Activated CD4-positive, alpha-beta memory T cell treated with anti-CD3 and anti-CD28 coated beads for 36 hours (primary cell): ENCODE results near the gene MYT1. TPM values are rescaled to one million over a fixed set of nuclear protein-coding genes. Genes with fewer than 3 reads are reported as not detected.
"Not testable (repeated sequence)": the region's sequence is repeated elsewhere in the genome, so short reads cannot be mapped to it uniquely, and the experiment has no call there.

Source experiments
- CTCF ChIA-PET: fragments of 350-600 bp; sonication (Branson Sonifier 250); formaldehyde crosslinking; loops from one replicate; lab custom pipeline; 2021; ENCODE audit warnings: antibody characterized with exemption, inconsistent platforms; lab: Charles Lee
- POLR2A ChIA-PET: fragments of 350-600 bp; sonication (Branson Sonifier 250); formaldehyde crosslinking; loops from one replicate; lab custom pipeline; 2021; ENCODE audit warnings: antibody characterized with exemption; lab: Charles Lee
- DNase-seq: peaks from one replicate; pipeline ENCODE4 v3.0.0-alpha.2; 2020
- H3K27ac Mint-ChIP-seq: one replicate; pipeline ENCODE4 v1.8.0; 2021; ENCODE audit warnings: mixed read lengths
- H3K27me3 Mint-ChIP-seq: one replicate; pipeline ENCODE4 v1.8.0; 2021; ENCODE audit warnings: mixed read lengths
- H3K36me3 Mint-ChIP-seq: one replicate; pipeline ENCODE4 v1.8.0; 2021; ENCODE audit warnings: mixed read lengths
- H3K4me1 Mint-ChIP-seq: one replicate; pipeline ENCODE4 v1.8.0; 2021; ENCODE audit warnings: low read depth, mixed read lengths
- H3K4me3 Mint-ChIP-seq: one replicate; pipeline ENCODE4 v1.8.0; 2021; ENCODE audit warnings: mild to moderate bottlenecking, mixed read lengths
- H3K9me3 Mint-ChIP-seq: one replicate; pipeline ENCODE4 v1.8.0; 2021; ENCODE audit warnings: mixed read lengths
- intact Hi-C: fragments of 100-400 bp; cut with micrococcal nuclease; formaldehyde crosslinking; loops from one replicate; pipeline ENCODE4 v1.15.1; 2023
- total RNA-seq, 2 experiments: library from RNA; stranded (reverse); gene quantifications; one replicate each; pipeline ENCODE4 v1.2.3, GENCODE V29; 2021

MYT1 gene
- total RNA-seq, 2 experiments from 2014 or later: not detected

DNA sequence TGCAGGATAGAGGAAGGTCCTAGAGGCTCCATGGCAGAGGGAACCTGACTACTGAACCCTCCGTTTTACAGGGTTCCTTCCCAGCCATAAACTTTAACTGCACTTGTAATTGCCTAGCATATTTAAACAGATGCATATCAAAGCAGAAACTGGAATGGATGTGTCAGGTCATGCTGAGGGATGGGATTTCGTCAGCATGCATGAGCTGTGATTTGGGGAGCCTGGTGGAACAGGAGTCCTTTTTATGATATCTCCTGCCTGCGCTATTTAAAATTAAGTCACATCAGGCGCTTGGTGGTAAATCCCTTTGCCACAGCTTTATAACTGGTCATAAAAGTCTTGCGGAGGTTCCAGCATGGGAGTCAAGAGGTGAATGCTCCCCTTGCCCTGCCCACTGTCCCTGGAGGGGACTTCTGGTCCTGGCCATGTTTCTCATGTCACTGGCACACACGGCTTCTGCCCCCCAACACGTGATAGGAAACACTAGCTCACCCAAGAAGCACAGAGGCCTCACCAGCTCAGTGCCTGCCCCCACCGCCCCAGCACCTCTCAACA, 65.3 kb downstream of the MYT1 start:
- intact Hi-C loops: no loop called here
- no peaks in the 10 kb centered on the region for H3K27me3 Mint-ChIP-seq

DNA sequence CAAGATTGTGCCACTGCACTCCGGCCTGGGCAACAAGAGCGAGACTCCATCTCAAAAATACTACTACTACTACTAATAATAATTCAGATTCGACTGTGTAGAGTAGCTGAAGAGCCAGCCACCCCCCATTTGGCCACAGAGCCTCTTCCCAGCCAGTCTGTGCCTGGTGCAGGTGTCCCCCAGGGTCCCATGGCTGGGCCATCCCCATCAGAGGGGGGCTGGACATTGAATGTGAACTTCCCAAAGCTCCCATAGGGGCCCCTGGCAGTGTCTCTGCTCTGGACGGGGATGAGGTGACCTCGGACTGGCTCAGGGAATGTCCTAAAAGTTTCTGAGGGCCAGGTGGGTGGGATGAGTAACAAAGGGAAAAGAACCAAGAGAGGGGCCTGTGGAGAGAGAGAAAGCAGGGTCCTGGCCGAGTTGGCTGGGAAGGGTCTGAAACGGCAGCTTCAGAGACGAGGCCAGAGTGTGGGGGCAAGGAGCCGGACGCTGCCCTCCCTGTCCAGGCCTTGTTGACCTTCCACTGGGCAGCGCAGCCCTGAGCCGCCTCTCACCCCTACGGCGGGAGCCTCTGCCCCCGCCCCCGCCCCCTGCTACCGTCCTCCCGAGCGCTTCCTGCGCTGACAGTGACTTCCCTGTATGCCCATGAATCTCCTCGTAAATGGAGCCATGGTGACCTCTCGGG, 66.4 kb downstream of the MYT1 start:
- intact Hi-C loops: no loop called here
- H3K27ac Mint-ChIP-seq: no peak overlapping the region
- H3K27me3 Mint-ChIP-seq: no peaks in the 10 kb centered on the region
- no peak overlapping the region for H3K4me3 Mint-ChIP-seq
- H3K4me1 Mint-ChIP-seq: peaks cover 29% of the 10 kb centered on the region
- no peaks in the 10 kb centered on the region for H3K36me3 Mint-ChIP-seq
- DNase-seq: no peak
- no peaks in the 10 kb centered on the region for H3K9me3 Mint-ChIP-seq
- ChIA-PET CTCF (no interaction called here), POLR2A (no interaction called here)

More for the DNA sequence above, 65.3 kb downstream of the MYT1 start:
- Mint-ChIP-seq H3K27ac (no peak overlapping the region), H3K36me3 (no peaks in the 10 kb centered on the region), H3K9me3 (no peaks in the 10 kb centered on the region), H3K4me1 (peaks cover 34% of the 10 kb centered on the region), H3K4me3 (no peak overlapping the region)
- ChIA-PET CTCF (no interaction called here), POLR2A (no interaction called here)
- no peak for DNase-seq

DNA sequence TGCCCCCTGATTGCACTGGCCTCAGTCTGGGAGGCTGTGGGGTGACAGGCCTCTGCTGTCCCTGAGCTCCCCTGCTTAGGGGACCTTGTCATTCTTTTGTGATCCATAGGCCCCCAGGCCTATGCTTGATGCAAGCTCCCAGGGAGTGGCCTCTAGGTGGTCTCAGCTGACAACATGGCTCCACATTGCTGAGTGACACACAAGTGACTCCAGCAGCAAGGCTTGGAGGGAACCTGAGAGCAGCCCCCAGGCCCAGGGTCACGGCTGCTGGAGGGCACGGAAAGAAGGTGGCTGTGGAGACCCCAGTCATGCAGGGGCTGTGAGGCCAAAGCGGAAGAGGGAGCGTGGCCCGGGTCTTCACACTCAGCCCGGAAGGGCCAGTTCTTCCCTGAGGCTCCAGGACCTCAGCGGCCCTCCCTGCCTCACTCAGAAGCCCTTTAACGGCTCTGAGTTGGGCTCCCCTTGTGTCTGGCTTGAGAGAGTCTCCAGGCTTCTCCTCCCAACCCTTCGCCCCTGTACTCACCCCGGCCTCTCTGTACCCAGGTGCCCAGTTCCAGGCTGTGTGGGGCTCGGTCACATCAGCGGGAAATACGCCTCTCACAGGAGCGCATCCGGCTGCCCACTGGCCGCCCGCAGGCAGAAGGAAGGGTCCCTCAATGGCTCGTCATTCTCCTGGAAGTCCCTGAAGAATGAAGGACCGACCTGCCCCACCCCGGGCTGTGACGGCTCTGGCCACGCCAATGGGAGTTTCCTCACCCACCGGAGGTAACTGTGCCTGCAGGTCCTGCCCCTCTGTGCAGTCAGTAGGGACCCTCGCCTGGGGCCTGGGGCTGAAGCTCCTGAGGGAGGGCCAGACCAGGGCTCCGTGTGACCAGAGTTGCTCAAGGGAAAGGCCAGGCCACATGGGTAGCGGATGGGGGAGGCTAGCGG, 67.6 kb downstream of the MYT1 start:
- Mint-ChIP-seq H3K27me3 (no peaks in the 10 kb centered on the region), H3K36me3 (no peaks in the 10 kb centered on the region), H3K4me1 (peaks cover 19% of the 10 kb centered on the region), H3K27ac (no peak overlapping the region), H3K9me3 (no peaks in the 10 kb centered on the region), H3K4me3 (no peak overlapping the region)
- intact Hi-C loops: no loop called here
- ChIA-PET POLR2A (no interaction called here), CTCF (interaction anchor here (0.6 kb wide), 1 partner anchor 54 kb away, joined by 4 read pairs; no protein-coding TSS in a partner anchor)
- DNase-seq: no peak

DNA sequence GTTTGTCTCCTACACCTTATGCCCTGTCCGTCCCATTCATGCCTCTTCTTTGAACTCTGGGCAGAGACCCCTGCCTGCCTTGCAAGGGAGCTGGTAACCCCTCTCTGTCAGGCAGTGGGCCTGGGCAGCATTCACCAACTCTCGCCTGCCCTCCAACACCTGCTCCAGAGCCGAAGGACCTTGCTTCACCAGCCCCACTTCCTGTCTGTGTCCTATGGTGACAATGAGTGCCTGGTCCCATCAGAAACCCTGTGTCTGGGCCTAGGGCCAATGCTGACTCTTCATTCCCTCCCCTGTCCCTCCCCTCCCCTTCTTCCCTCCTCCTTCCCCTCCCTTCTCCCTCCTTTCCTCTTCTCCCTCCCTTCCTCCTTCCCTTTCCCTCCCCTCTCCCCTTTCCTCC, 68.5 kb downstream of the MYT1 start:
- no peak for DNase-seq
- no peaks in the 10 kb centered on the region for H3K36me3 Mint-ChIP-seq
- intact Hi-C loops: no loop called here
- H3K27me3 Mint-ChIP-seq: no peaks in the 10 kb centered on the region
- peaks cover 13% of the 10 kb centered on the region for H3K4me1 Mint-ChIP-seq
- CTCF ChIA-PET: no interaction called here
- POLR2A ChIA-PET: no interaction called here
- H3K27ac Mint-ChIP-seq: no peak overlapping the region
- no peak overlapping the region for H3K4me3 Mint-ChIP-seq
- H3K9me3 Mint-ChIP-seq: no peaks in the 10 kb centered on the region

DNA sequence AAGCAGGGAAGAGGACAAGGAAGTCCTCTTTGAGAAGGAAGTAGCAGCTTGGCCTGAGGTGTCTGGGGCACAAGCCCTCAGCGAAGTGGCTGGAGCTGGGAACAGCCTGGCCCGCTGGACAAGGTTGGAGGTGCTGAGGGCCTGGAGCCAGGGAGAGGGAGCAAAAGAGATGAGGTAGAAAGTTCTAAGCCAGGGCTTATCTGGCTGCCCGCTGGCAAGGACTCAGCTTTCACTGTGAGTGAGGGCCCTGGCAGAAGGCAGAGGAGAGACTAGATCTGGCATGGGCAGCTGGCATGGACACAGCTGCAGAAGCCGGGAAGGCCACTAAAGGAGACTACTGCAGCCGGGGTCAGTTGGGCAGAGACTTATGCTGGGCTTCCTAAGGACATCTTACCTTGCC, 69.5 kb downstream of the MYT1 start:
- ChIA-PET CTCF (no interaction called here), POLR2A (no interaction called here)
- peak overlapping the region; percentile 4 for H3K27ac Mint-ChIP-seq
- no peaks in the 10 kb centered on the region for H3K9me3 Mint-ChIP-seq
- H3K4me3 Mint-ChIP-seq: no peak overlapping the region
- H3K27me3 Mint-ChIP-seq: no peaks in the 10 kb centered on the region
- DNase-seq: no peak
- peaks cover 10% of the 10 kb centered on the region for H3K4me1 Mint-ChIP-seq
- intact Hi-C loops: no loop called here
- no peaks in the 10 kb centered on the region for H3K36me3 Mint-ChIP-seq

DNA sequence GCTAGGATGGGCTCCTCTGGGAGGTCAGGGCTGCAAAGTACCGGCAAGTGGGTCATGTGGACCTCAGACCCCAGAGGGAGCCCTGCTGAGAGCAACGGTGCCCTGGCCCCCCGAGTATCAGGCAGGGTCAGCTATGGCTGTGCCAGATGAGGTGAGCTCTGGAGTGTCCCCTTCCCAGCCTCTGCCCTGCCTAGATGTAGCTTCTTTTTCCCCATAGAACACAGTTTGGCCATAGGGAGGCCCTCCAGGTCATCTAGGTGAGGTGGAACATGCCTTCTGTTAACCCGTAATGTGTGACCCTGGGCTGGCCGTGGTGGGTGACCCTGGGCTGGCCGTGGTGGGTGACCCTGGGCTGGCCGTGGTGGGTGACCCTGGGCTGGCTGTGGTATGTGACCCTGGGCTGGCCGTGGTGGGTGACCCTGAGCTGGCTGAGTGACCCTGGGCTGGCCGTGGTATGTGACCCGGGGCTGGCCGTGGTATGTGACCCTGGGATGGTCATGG, 70.1 kb downstream of the MYT1 start:
- intact Hi-C loops: no loop called here
- no peak for DNase-seq
- ChIA-PET CTCF (no interaction called here), POLR2A (no interaction called here)
- Mint-ChIP-seq H3K27ac (no peak overlapping the region), H3K4me1 (peaks cover 10% of the 10 kb centered on the region), H3K27me3 (no peaks in the 10 kb centered on the region), H3K9me3 (no peaks in the 10 kb centered on the region), H3K4me3 (no peak overlapping the region), H3K36me3 (no peaks in the 10 kb centered on the region)

DNA sequence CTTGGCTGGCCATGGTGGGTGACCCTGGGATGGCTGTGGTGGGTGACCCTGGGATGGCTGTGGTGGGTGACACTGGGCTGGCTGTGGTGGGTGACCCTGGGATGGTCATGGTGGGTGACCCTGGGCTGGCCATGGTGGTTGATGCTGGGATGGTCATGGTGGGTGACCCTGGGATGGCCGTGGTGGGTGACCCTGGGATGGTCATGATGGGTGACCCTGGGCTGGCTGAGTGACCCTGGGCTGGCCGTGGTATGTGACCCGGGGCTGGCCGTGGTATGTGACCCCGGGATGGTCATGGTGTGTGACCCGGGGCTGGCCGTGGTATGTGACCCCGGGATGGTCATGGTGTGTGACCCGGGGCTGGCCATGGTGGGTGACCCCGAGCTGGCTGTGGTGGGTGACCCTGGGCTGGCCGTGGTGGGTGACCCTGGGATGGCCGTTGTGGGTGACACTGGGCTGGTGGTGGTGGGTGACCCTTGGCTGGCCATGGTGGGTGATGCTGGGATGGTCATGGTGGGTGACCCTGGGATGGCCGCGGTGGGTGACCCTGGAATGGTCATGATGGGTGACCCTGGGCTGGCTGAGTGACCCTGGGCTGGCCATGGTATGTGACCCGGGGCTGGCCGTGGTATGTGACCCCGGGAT, 70.8 kb downstream of the MYT1 start:
- POLR2A ChIA-PET, intact Hi-C loops, H3K4me3 Mint-ChIP-seq, H3K36me3 Mint-ChIP-seq, H3K27ac Mint-ChIP-seq, DNase-seq, H3K4me1 Mint-ChIP-seq, CTCF ChIA-PET, H3K27me3 Mint-ChIP-seq, H3K9me3 Mint-ChIP-seq: not testable (repeated sequence)

DNA sequence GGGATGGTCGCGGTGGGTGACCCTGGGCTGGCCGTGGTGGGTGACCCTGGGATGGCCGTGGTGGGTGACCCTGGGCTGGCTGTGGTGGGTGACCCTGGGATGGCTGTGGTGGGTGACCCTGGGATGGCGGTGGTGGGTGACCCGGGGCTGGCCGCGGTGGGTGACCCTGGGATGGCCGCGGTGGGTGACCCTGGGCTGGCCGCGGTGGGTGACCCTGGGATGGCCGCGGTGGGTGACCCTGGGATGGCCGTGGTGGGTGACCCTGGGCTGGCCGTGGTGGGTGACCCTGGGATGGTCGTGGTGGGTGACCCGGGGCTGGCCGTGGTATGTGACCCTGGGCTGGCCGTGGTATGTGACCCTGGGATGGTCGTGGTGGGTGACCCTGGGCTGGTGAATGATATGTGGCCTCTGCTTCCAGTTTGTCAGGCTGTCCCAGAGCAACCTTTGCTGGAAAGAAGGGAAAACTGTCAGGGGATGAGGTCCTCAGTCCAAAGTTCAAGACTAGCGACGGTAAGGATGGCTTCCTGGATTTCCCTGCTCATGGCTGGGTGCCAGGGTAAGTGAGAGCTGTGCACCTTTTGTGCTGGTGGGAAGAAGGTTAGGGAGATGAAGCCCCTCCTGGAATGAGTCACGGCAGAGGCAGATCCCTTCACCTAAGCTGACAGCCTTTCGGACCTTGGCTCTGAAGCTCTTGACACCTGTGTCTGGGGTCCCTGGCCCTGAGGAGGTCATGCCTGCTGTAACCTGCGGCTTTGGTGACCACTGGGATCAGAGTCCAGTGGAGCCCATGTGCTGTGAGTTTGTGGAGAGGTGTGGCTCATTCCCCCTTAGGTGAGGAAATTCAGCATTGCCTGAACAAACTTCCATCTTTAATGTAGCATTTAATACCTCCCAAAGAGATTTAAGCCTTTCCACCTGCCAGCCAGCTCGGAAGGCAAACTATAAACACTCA, 72.2 kb downstream of the MYT1 start:
- POLR2A ChIA-PET: no interaction called here
- CTCF ChIA-PET: no interaction called here
- no peak for DNase-seq
- intact Hi-C loops: no loop called here
- Mint-ChIP-seq H3K4me1 (peaks cover 7% of the 10 kb centered on the region), H3K27me3 (no peaks in the 10 kb centered on the region), H3K4me3 (no peak overlapping the region), H3K9me3 (no peaks in the 10 kb centered on the region), H3K27ac (no peak overlapping the region), H3K36me3 (no peaks in the 10 kb centered on the region)

DNA sequence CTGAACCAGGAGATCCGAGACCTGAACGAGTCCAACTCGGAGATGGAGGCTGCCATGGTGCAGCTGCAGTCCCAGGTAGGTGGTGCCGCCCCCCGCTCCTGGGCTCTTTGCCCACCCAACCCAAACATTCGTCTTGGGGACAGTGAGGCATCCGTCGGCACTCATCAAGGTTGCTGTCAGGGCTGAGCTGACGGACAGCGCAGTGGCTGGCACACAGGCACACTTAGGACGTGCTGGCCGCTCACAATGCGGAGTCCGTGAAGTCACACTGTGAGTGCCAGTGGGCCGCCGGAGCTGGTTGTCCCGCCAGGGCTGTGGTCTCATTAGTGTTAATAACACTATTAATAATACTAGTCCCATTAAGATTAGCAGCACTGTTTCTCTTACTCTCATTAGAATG, 73.1 kb downstream of the MYT1 start:
- H3K9me3 Mint-ChIP-seq: no peaks in the 10 kb centered on the region
- H3K27ac Mint-ChIP-seq: no peak overlapping the region
- no peaks in the 10 kb centered on the region for H3K36me3 Mint-ChIP-seq
- POLR2A ChIA-PET: no interaction called here
- peaks cover 7% of the 10 kb centered on the region for H3K4me1 Mint-ChIP-seq
- H3K27me3 Mint-ChIP-seq: peaks cover 1% of the 10 kb centered on the region
- H3K4me3 Mint-ChIP-seq: no peak overlapping the region
- intact Hi-C loops: no loop called here
- CTCF ChIA-PET: no interaction called here
- no peak for DNase-seq

DNA sequence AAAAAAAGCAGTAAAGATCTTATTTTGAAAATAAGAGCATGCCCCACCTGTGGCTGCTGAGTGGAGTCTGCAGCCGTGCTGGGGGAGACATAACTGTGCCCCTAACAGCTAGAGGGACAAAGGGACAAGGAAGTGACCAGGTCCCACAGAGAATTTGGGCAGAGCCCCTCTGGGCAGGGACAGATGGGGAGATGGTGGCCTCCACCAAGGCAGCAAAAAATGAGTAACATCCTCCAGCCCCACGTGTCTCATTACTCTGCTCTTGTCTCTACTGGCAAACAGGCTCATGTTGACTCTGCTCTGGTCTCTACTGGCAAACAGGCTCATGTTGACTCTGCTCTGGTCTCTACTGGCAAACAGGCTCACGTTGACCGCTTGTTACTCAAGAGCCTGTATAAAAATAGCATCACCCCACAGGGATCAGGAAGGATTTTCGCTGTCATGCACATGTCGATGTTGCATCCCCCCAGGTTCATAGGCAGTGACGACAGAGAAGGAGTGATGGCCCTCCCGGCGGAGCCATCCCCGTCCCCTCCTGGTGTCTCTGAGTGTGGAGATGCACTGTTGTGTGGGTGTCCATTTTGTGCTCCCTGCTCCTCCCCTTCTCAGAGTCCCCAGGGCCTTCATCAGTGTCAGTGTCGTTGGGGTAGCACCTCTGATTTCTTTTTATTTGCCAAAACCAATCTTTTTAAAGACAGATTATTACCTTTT, 74.0 kb downstream of the MYT1 start:
- H3K9me3 Mint-ChIP-seq: no peaks in the 10 kb centered on the region
- no peak overlapping the region for H3K27ac Mint-ChIP-seq
- peaks cover 2% of the 10 kb centered on the region for H3K27me3 Mint-ChIP-seq
- no peaks in the 10 kb centered on the region for H3K36me3 Mint-ChIP-seq
- no peak overlapping the region for H3K4me3 Mint-ChIP-seq
- peaks cover 7% of the 10 kb centered on the region for H3K4me1 Mint-ChIP-seq
- no peak for DNase-seq
- intact Hi-C loops: no loop called here
- ChIA-PET POLR2A (no interaction called here), CTCF (no interaction called here)

DNA sequence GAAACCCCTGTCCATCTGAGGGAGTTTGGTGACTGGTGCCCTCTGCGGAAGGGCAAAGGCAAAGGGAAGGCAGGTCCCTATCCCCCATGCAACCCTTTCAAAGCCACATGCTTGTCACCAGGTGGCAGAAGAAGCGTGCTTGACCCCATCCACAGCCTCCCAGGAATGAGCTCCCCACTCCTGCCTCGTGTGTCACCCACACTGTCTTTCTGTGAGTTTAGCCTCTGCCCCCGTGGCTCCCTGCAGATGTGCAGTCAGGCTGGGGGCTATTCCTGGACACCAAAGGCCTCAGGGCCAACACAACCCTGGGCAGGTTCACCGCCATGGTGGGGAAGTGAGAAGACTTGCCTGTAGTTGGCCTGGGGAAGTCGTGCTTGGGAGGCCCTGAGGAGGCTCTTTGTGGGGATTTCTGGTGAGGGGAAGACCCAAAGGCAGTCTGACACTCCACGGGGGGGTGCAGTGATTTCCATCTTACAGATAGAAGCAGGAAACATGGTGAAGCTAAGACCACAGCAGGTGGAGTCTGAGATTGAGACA, 74.7 kb downstream of the MYT1 start:
- Mint-ChIP-seq H3K4me3 (no peak overlapping the region), H3K27me3 (peaks cover 4% of the 10 kb centered on the region), H3K27ac (no peak overlapping the region), H3K4me1 (peaks cover under 1% of the 10 kb centered on the region), H3K36me3 (no peaks in the 10 kb centered on the region), H3K9me3 (no peaks in the 10 kb centered on the region)
- no peak for DNase-seq
- ChIA-PET CTCF (no interaction called here), POLR2A (no interaction called here)
- intact Hi-C loops: no loop called here
